ENCODE results near the gene TMEM135. TPM values are rescaled to one million over a fixed set of nuclear protein-coding genes. Genes with fewer than 3 reads are reported as not detected.

Gene TMEM135
- total RNA-seq, 4 donors from 2014 or later: 19.8 to 52.6 (median 38.9) TPM

DNA sequence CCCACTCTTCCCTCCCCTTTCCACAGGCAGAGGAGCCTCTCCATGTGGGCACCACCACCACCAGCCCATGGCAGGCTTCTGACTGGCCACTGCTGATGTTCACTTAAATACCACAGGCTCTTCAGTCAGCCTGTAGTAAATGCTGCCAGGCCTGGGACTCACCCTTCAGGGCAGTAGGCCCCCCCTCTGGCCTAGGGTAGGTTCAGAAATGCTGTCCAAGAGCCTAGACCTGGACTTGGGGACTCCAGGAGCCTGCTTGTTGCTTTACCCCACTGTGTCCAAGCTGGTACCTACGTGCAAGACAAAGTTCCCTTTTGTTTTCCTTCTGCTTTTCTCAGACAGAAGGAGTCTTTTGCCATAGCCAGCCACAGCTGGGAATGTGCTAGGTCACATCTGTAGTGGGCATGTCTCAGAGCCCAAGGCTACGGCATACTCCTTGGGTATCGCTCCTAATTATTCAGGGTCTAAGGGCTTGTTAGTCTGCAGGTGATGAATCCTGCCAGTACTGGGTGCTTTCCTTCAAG is 38.6 kb downstream of the TMEM135 start:
- ATAC-seq (ENCODE audit: low FRiP score) (no peak), DNase-seq (ENCODE audit: low spot score) (no peak)
- TF ChIP-seq CTCF (IDR thresholded peaks at IDR 0.05): no peak

DNA sequence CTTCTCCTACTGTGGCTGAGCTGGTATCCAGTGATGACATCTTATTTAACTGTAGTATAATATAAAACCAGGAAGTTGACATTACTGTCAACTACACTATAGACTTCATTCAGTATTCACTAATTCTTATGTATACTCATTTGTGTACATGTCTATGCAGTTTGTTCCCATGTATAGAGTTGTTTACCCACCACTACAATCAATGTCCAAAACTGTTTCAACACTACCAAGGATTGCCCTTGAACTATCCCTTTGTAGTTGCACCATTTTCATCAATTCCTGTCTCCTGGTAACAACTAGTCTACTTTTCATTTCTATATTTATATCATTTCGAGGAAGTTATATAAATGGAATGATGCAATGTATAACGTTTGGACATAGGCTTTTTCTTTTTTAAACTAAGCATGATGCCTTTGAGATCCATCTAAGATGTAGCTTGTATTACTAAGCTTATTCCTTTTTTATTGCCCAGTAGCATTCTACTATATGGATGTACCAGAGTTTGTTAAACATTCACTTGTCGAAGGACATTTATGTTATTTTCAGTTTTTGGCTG is 39.2 kb downstream of the TMEM135 start:
- no peak for DNase-seq (ENCODE audit: low spot score)
- ATAC-seq (ENCODE audit: low FRiP score): no peak
- no peak for TF ChIP-seq CTCF (IDR thresholded peaks at IDR 0.05)

DNA sequence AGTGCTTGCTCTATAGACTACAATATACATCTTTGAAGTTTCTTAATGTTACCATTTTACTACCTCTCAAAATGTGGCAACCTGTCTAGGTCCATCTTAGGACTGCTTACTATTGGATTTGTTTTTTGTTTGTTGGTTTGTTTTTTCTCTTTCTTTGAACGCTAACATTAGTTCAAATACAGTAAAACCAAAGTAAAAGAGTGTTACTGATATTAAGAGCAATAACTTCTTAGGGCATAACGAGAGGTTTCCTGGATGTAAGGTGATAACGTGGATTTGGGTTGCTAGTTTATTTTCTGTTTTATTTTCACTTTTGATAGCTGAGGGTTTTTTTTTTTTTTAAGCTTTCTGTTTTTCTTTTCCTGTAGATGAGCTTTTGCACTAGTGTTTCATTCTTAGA is 43.6 kb downstream of the TMEM135 start:
- TF ChIP-seq CTCF (IDR thresholded peaks at IDR 0.05): no peak
- ATAC-seq (ENCODE audit: low FRiP score): no peak

DNA sequence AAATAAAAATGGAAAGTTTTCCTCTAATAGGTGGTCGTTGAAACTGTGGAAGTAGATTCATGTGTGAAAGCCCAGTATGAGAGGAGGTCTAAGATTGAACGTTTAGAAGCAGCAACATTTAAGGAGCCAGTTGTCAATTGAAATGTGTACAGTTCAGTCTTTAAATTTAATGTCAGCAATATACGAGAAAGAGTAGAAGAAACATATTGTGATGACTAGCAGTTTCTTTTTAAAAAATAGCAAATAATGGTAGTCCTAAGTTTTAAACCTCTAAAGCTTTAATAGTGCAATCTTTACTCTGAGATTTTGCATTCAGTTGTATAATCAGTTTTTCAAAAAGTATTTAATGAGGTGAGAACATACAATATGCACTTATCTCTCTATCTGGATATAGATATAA is 44.9 kb downstream of the TMEM135 start:
- ATAC-seq (ENCODE audit: low FRiP score): no peak
- DNase-seq (ENCODE audit: low spot score): no peak
- TF ChIP-seq CTCF (IDR thresholded peaks at IDR 0.05): no peak

More for the DNA sequence above, 43.6 kb downstream of the TMEM135 start:
- no peak for DNase-seq (ENCODE audit: low spot score)

- no peak for ATAC-seq (ENCODE audit: low FRiP score)
- no peak for DNase-seq (ENCODE audit: low spot score)
- no peak for TF ChIP-seq CTCF (IDR thresholded peaks at IDR 0.05)
Measured at GRCh38 chr11:87083029-87083428, 45.3 kb downstream of the TMEM135 start.

DNA sequence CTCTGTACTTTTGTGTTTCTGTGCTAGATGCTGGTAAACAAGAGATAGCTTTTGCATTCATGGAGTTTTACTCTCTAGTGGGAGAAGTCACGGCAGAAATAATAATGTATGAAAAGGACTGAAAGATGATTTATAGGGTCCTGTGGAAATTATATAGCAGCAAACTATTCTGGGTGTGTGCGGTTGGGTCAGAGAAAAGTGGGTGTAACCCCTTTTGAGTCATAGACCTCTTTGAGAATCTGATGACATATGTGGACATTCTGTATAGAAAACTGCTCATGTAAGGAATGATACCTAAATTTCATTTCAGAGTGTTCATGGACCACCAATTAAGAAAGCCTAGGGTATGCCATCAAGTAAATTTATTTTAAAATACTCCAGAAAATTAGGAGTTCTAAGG is 54.4 kb downstream of the TMEM135 start:
- ATAC-seq (ENCODE audit: low FRiP score) (no peak), DNase-seq (ENCODE audit: low spot score) (no peak)
- no peak for TF ChIP-seq CTCF (IDR thresholded peaks at IDR 0.05)

- no peak for TF ChIP-seq CTCF (IDR thresholded peaks at IDR 0.05)
- DNase-seq (ENCODE audit: low spot score): no peak
- no peak for ATAC-seq (ENCODE audit: low FRiP score)
Measured at GRCh38 chr11:87092567-87092966, 54.8 kb downstream of the TMEM135 start.

All from omental fat pad (tissue), 4 donors.